PFSK-1 (cell line): Measurements from ENCODE around the gene B3GNT2.

Experiments
- FOXP2 ChIP-seq: optimal IDR thresholded peaks from 2 replicates; pipeline ENCODE3; 2011; ENCODE audit warnings: borderline replicate concordance, control low read depth, inconsistent platforms; ENCODE audit not compliant: insufficient read depth; ENCODE audit errors: extremely low read length, extremely low read depth
- POLR2AphosphoS5 ChIP-seq: IDR thresholded peaks from 2 replicates; pipeline ENCODE4 v1.6.1; 2012; ENCODE audit warnings: low read depth, mild to moderate bottlenecking, control low read depth, low read length, moderate library complexity
- SIN3A ChIP-seq: IDR thresholded peaks from 2 replicates; pipeline ENCODE4 v1.6.1; 2012; ENCODE audit warnings: mild to moderate bottlenecking, low read length, moderate library complexity, borderline replicate concordance; ENCODE audit not compliant: insufficient read depth
- TAF1 ChIP-seq: IDR thresholded peaks from 2 replicates; pipeline ENCODE4 v1.6.1; 2012; ENCODE audit warnings: low read length, control low read depth, borderline replicate concordance; ENCODE audit not compliant: insufficient read depth

DNA sequence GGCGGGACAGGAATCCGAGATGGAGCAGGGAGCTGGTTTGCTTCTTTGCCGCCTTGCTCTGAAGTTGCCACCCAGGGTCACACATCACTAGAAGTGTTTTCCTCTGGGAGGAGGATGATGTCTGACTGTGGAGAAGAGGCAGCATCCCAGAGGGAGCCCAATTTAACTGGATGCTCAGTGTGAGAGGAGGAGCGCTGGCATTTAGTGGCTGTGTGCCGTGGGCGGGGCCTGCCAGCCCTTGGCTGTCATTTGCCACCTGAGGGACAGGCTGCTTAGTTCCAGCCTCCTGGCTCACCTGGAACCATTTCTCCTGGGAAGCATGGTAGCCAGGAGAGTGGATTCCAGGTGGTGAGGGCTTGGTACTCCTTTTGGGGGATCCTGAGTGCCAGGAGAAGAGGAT lies 9.6 kb downstream of the B3GNT2 start:
- TF ChIP-seq FOXP2: no peak
- no peak for TF ChIP-seq POLR2AphosphoS5
- no peak for TF ChIP-seq TAF1
- TF ChIP-seq SIN3A: no peak
